ENCODE data around the gene ULBP2.
"Not testable (repeated sequence)": the region's sequence is repeated elsewhere in the genome, so short reads cannot be mapped to it uniquely, and the experiment has no call there.

The ULBP2 gene

GRCh38 chr6:149909701-149910470 is 31.9 kb upstream of the ULBP2 start:
- no peak for DNase-seq

GRCh38 chr6:149910721-149911151 is 31.1 kb upstream of the ULBP2 start:
- no peak for DNase-seq

- DNase-seq: not testable (repeated sequence)
Measured at GRCh38 chr6:149912680-149913079, 29.1 kb upstream of the ULBP2 start.

GRCh38 chr6:149913085-149913484 is 28.7 kb upstream of the ULBP2 start:
- no peak for DNase-seq

- no peak for DNase-seq
Measured at GRCh38 chr6:149913540-149914240, 28.1 kb upstream of the ULBP2 start.

GRCh38 chr6:149915970-149916865 is 25.6 kb upstream of the ULBP2 start:
- no peak for DNase-seq

- no peak for DNase-seq
Measured at GRCh38 chr6:149917679-149918078, 24.1 kb upstream of the ULBP2 start.

GRCh38 chr6:149918151-149918905 is 23.5 kb upstream of the ULBP2 start:
- no peak for DNase-seq

GRCh38 chr6:149919126-149919833 is 22.5 kb upstream of the ULBP2 start:
- not testable (repeated sequence) for DNase-seq

- no peak for DNase-seq
Measured at GRCh38 chr6:149919834-149920225, 22.0 kb upstream of the ULBP2 start.

GRCh38 chr6:149921361-149921760 is 20.5 kb upstream of the ULBP2 start:
- no peak for DNase-seq

- not testable (repeated sequence) for DNase-seq
Measured at GRCh38 chr6:149922091-149922490, 19.7 kb upstream of the ULBP2 start.

GRCh38 chr6:149922642-149923326 is 19.0 kb upstream of the ULBP2 start, which contains the start of gene RAET1G:
Gene RAET1G (minus strand): TSS chr6:149923121. CDS start chr6:149923010, 111 bp downstream.
- no peak for DNase-seq

GRCh38 chr6:149923327-149923986 is 18.4 kb upstream of the ULBP2 start:
- no peak for DNase-seq

- DNase-seq: no peak
Measured at GRCh38 chr6:149924206-149924932, 17.4 kb upstream of the ULBP2 start.

GRCh38 chr6:149924933-149925252 is 16.9 kb upstream of the ULBP2 start:
- DNase-seq: no peak

- no peak for DNase-seq
Measured at GRCh38 chr6:149925253-149925973, 16.4 kb upstream of the ULBP2 start.

GRCh38 chr6:149925974-149926777 is 15.6 kb upstream of the ULBP2 start:
- DNase-seq: no peak

All from cortex of kidney (tissue), 1 donor.